ENCODE data around the gene ZNF821. TPM values are rescaled to one million over a fixed set of nuclear protein-coding genes. Genes with fewer than 3 reads are reported as not detected.
A peak's percentile ranks its signal among the peaks of the same experiment; 100 is the strongest.
"Not testable (repeated sequence)": the region's sequence is repeated elsewhere in the genome, so short reads cannot be mapped to it uniquely, and the experiment has no call there.

ZNF821 gene
- total RNA-seq, 2 donors from 2014 or later = 5.7 to 6.3 TPM

- no peak for TF ChIP-seq CTCF (IDR thresholded peaks at IDR 0.05)
- DNase-seq (ENCODE audit: low spot score) = no peak
- Histone ChIP-seq H3K36me3 (no peaks in the 10 kb centered on the region), H3K4me3 (no peak overlapping the region), H3K9me3 (no peaks in the 10 kb centered on the region), H3K4me1 (ENCODE audit: control insufficient read depth in 1 of 2, low read depth in 2 of 2) (no peaks in the 10 kb centered on the region), H3K27me3 (replicated peaks; ENCODE audit: insufficient read depth) (no peaks in the 10 kb centered on the region), H3K27ac (no peak overlapping the region)
- no peak for ATAC-seq (ENCODE audit: insufficient number of reproducible peaks, low FRiP score, low read depth)
Measured at GRCh38 chr16:71830359-71830758, 53.6 kb downstream of the ZNF821 start.

- Histone ChIP-seq H3K27ac (no peak overlapping the region), H3K4me3 (no peak overlapping the region), H3K36me3 (no peaks in the 10 kb centered on the region), H3K9me3 (no peaks in the 10 kb centered on the region), H3K27me3 (replicated peaks; ENCODE audit: insufficient read depth) (no peaks in the 10 kb centered on the region), H3K4me1 (ENCODE audit: control insufficient read depth in 1 of 2, low read depth in 2 of 2) (no peaks in the 10 kb centered on the region)
- DNase-seq (ENCODE audit: low spot score) (no peak), ATAC-seq (ENCODE audit: insufficient number of reproducible peaks, low FRiP score, low read depth) (no peak)
- TF ChIP-seq CTCF (IDR thresholded peaks at IDR 0.05) = no peak
Measured at GRCh38 chr16:71826533-71827017, 57.4 kb downstream of the ZNF821 start.

- DNase-seq (ENCODE audit: low spot score); H3K36me3 ChIP-seq; H3K9me3 ChIP-seq; H3K27me3 ChIP-seq (replicated peaks; ENCODE audit: insufficient read depth): not testable (repeated sequence)
- peak overlapping the region; percentile 72 for H3K4me3 ChIP-seq
- H3K27ac ChIP-seq = peak overlapping the region; percentile 93
- ATAC-seq (ENCODE audit: insufficient number of reproducible peaks, low FRiP score, low read depth) = peak; percentile 18
- H3K4me1 ChIP-seq (ENCODE audit: control insufficient read depth in 1 of 2, low read depth in 2 of 2) = peaks cover 5 to 22% of the 10 kb centered on the region in 2 donors
Measured at GRCh38 chr16:71817155-71817500, 66.9 kb downstream of the ZNF821 start.

GRCh38 chr16:71811261-71811803, 72.7 kb downstream of the ZNF821 start:
- DNase-seq (ENCODE audit: low spot score) (no peak), ATAC-seq (ENCODE audit: insufficient number of reproducible peaks, low FRiP score, low read depth) (no peak)
- H3K4me3 ChIP-seq = no peak overlapping the region
- no peaks in the 10 kb centered on the region for H3K9me3 ChIP-seq
- no peak for TF ChIP-seq CTCF (IDR thresholded peaks at IDR 0.05)
- H3K36me3 ChIP-seq = no peaks in the 10 kb centered on the region
- peaks cover 13 to 26% of the 10 kb centered on the region in 2 donors for H3K4me1 ChIP-seq (ENCODE audit: control insufficient read depth in 1 of 2, low read depth in 2 of 2)
- no peak overlapping the region for H3K27ac ChIP-seq
- H3K27me3 ChIP-seq (replicated peaks; ENCODE audit: insufficient read depth) = no peaks in the 10 kb centered on the region

- not testable (repeated sequence) for DNase-seq (ENCODE audit: low spot score); H3K36me3 ChIP-seq; H3K4me3 ChIP-seq; H3K27me3 ChIP-seq (replicated peaks; ENCODE audit: insufficient read depth); H3K9me3 ChIP-seq; ATAC-seq (ENCODE audit: insufficient number of reproducible peaks, low FRiP score, low read depth)
- H3K27ac ChIP-seq = peak overlapping the region; percentile 93 to 99
- peaks cover 23 to 28% of the 10 kb centered on the region in 2 donors for H3K4me1 ChIP-seq (ENCODE audit: control insufficient read depth in 1 of 2, low read depth in 2 of 2)
Measured at GRCh38 chr16:71810155-71810530, 73.8 kb downstream of the ZNF821 start.

Other genes with a start within 250 kb of the ZNF821 start
- 10 to 100 TPM in 1 of 2 donors, 1 to 10 TPM in 1; 8.1 to 17.1 TPM for gene PHLPP2, start 159.5 kb downstream of the ZNF821 start, total RNA-seq
- 10 to 100 TPM; 47.8 to 65.1 TPM for gene AP1G1, start 75.3 kb downstream of the ZNF821 start, total RNA-seq
- 10 to 100 TPM; 36.3 to 36.5 TPM for gene ATXN1L, start 38.2 kb downstream of the ZNF821 start, total RNA-seq
- 100 to 1,000 TPM; 154 to 181 TPM for gene IST1, start 11.3 kb upstream of the ZNF821 start, total RNA-seq
- 1 to 10 TPM in 1 of 2 donors, under 1 TPM in 1; 0.35 to 1.1 TPM for gene PKD1L3, start 116.2 kb upstream of the ZNF821 start, total RNA-seq
- gene DHODH, start 124.6 kb upstream of the ZNF821 start, total RNA-seq = 10 to 100 TPM in 1 of 2 donors, 1 to 10 TPM in 1; 4.7 to 11.1 TPM
- 10 to 100 TPM in 1 of 2 donors, 1 to 10 TPM in 1; 5.7 to 10.8 TPM for gene HP, start 170.3 kb upstream of the ZNF821 start, total RNA-seq
- 1 to 10 TPM in 1 of 2 donors, not detected in 1; 2.0 TPM for gene HPR, start 179.0 kb upstream of the ZNF821 start, total RNA-seq
- 10 to 100 TPM in 1 of 2 donors, 1 to 10 TPM in 1; 3.7 to 38.6 TPM for gene TXNL4B, start 209.4 kb upstream of the ZNF821 start, total RNA-seq
- 10 to 100 TPM; 57.8 to 72.8 TPM for gene DHX38, start 209.7 kb upstream of the ZNF821 start, total RNA-seq